Measurements from ENCODE around the gene C14orf180.
"Not testable (repeated sequence)": the region's sequence is repeated elsewhere in the genome, so short reads cannot be mapped to it uniquely, and the experiment has no call there.

Gene C14orf180

GRCh38 chr14:104578321-104578720, 1.2 kb upstream of the C14orf180 start:
- no peak for DNase-seq (ENCODE audit: low read depth in 2 of 2)

DNA sequence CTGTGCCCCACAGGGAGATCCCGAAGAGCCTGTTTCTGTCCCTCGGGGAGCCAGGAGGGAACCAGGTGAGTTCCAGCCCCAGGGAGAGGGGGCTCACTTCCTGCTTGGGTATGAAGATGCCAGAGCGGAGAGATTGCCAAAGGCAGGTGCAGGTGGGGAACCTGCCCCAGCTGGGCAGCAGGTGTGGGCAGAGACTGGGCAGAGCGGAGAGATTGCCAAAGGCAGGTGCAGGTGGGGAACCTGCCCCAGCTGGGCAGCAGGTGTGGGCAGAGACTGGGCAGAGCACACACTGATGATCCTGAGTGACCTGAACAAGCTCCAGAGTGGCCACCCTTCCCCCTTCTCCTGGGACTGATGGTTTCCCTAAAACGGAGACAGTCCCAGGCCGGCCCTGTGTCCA, 375 bp downstream of the C14orf180 start:
- DNase-seq (ENCODE audit: low read depth in 2 of 2) = not testable (repeated sequence)

GRCh38 chr14:104580961-104581360, 1.4 kb downstream of the C14orf180 start:
- no peak for DNase-seq (ENCODE audit: low read depth in 2 of 2)

GRCh38 chr14:104581521-104581920, 2.0 kb downstream of the C14orf180 start:
- DNase-seq (ENCODE audit: low read depth in 2 of 2) = no peak

DNA sequence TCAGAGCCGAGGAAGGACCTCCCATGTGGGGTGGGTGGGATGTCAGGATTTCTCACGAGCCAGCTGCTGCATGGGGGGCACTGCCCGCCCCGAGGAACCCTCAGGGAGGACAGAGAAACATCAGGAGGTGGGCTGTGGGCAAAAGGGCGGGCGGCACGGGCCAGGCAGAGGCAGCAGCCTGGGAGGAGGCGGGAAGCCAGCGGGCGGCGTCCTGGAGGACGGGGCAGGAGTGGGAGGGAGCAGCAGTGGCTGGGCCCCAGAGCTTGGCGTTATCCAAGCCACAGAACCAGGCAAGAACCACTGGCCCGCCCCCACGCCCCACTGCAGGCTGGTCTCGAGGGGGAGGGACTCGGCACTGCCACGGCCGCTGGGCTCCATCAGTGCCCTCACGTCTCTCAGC, 2.4 kb downstream of the C14orf180 start:
- no peak for DNase-seq (ENCODE audit: low read depth in 2 of 2)

DNA sequence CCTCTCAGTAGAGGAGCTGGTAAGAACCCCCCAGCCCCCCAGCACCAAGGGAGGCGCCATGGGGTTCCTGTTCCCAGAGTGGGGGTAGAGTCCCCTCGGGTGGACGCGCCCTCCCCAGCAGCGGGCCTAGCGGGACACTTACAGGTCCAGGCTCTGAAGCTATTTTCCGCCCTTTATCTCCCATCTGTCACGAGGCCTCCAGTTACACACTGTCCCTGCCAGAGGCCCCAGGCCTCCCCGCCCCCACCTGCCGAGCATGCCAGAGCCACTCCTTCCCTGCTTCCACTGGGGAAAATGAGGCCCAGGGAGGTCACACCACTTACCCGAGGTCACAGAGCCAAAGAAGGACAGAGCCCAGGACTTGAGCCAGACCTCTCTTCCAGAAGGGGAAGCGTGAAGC, 3.1 kb downstream of the C14orf180 start:
- no peak for DNase-seq (ENCODE audit: low read depth in 2 of 2)

DNA sequence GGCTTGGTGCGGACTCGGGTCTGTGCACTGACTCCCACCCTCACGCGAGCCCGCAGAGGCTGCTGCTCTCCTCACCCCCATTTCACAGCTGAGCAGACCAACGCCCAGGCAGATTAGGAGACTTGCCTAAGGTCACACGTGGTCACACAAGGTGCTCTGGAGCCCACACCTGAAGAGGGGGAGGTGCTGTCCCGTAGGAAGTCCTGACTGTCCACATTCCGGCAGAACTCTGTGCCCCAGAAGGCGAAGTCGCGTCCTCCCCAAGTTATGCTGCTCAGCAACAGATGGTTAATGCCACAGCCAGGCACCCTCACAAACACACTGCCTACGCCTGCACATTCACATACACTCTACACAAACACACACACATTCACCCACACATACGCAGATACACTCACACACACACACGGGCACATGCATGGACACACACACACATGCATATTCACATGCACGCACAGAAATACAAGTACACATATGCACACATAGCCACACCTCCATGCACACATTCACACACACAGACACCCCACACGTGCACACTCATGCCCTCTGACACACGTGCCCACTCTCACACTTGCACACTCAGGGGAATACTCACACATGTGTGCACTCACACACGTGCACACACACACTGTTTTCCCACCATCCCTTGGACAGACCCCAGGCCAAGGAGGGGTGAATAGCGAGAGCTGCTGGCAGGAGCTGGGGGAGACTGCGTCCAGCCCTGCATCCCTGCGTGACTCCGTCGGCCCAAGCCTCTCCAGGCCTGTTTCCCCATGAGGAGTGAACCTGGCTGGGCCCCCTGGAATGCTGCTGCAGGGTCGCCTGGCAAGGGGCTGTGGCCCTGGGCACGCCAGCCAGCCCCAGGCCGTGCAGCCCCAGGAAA, 4.1 kb downstream of the C14orf180 start:
- DNase-seq (ENCODE audit: low read depth in 2 of 2) = no peak

DNA sequence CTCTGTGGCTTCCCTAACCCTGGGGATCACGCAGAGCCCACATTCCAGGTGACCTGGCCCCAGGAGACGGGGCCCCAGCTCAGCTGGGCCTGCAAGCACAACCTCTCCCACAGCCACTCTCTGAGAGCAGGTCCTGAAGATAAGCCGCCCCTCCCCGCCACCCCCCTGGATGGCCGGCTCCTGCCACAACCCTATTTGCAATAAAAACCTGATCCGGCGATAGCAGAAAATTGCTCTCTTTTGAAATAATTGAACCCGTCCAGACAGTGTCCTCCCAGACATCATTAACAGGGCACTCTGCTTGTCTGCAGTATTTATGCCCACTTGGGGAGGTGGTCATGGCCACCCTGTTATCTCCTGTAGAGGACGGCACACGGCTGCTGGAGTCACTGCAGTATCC, 5.0 kb downstream of the C14orf180 start:
- no peak for DNase-seq (ENCODE audit: low read depth in 2 of 2)

- DNase-seq (ENCODE audit: low read depth in 2 of 2) = no peak
These were observed 6.6 kb downstream of the C14orf180 start for GRCh38 chr14:104585966-104586697.

- no peak for DNase-seq (ENCODE audit: low read depth in 2 of 2)
These were observed 7.5 kb downstream of the C14orf180 start for GRCh38 chr14:104586832-104587620.

DNA sequence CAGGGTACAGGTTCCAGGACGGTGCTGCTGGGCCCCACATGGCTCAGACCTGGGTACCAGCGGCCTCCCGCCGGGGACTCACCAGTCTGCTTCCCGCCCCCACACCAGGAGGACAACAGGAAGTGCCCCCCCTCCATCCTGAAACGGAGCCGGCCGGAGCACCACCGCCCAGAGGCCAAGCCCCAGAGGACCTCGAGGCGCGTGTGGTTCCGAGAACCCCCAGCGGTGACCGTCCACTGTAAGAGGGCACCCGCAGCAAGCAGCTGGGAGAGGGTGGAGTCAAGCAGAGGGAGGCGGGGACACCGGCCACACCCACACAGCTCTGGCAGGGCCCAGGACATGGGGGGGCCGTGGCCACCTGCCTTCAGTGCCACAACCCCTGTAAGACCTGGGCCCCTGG, 8.1 kb downstream of the C14orf180 start:
- no peak for DNase-seq (ENCODE audit: low read depth in 2 of 2)

- DNase-seq (ENCODE audit: low read depth in 2 of 2) = no peak
These were observed 8.7 kb downstream of the C14orf180 start for GRCh38 chr14:104588066-104588857.

GRCh38 chr14:104589338-104590195, 10.0 kb downstream of the C14orf180 start:
- no peak for DNase-seq (ENCODE audit: low read depth in 2 of 2)

GRCh38 chr14:104590240-104590965, 10.8 kb downstream of the C14orf180 start:
- DNase-seq (ENCODE audit: low read depth in 2 of 2) = no peak

- no peak for DNase-seq (ENCODE audit: low read depth in 2 of 2)
These were observed 11.5 kb downstream of the C14orf180 start for GRCh38 chr14:104591031-104591430.

DNA sequence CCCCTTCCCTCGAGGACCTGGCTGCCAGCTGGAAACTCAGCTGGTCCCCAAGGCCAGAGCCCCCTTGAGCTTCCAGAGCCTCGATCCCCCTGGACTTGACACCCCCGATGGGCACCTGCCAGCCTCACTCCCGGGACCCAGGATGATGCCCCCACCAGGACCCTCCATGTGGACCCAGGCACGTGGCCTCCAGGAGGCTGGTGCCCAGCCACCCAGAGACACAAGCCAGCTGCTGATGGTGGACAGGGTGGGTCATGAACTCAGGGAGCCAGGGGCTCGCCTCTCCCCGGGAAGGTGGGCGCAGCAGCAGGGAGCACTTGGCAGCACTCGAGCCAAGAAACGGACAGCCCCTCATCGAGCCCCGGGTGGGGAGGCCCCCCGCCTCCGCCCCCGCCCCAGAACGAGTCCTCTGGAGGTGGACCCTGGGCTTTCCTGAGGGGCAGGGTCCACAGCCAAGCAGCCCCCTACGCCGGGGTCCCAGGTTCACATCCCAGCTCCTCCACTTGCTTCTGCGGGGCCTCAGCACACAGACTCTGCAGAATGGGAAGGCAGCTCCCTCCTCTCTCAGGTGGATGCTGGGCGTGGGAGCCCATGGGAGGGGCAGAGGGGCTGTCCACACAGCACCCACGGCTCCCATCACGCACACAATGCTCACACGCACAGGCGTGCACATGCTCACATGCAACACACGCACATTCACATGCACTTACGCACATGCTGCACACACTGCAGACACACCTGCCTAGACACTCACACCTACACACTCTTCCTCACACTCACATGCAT, 12.1 kb downstream of the C14orf180 start:
- no peak for DNase-seq (ENCODE audit: low read depth in 2 of 2)

DNA sequence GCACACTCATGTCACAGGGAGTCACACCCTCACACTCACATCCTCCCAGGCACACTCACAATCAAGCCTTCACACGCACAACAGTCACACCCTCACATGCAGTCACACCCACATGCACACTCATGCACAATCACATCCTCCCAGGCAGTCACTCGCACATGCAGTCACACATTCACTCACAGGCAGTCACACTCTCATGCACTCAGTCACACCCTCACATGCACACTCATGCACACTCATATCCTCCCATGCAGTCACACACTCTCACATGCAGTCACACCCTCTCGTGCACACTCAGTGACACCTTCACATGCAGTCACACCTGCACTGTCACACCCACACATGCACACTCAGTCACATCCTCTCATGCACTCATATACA, 12.7 kb downstream of the C14orf180 start:
- no peak for DNase-seq (ENCODE audit: low read depth in 2 of 2)

DNA sequence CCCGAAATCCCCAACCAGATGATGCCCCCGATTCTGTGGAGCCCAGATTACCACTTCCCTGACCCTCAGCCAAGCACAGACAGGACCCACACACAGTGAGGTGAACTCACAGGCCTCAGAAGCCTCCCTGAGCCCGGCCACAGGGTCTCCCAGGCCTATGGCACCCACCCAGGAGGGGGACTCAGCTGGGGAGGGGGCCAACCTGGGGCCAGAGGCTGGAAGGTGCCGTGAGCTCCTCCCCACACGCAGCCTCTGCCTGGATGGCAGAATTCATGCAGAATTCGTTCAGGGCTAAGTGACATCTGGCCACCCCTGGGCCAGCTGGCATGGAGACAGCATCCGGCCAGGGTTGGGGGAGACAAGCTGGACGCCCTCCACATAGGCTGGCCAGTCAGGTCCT, 13.2 kb downstream of the C14orf180 start:
- DNase-seq (ENCODE audit: low read depth in 2 of 2) = no peak

GRCh38 chr14:104593241-104593701, 13.7 kb downstream of the C14orf180 start:
- no peak for DNase-seq (ENCODE audit: low read depth in 2 of 2)

All from stimulated activated CD8-positive, alpha-beta memory T cell treated with anti-CD3 and anti-CD28 coated beads, Interleukin-2, amount 100 ng/mL, for 48 hours (primary cell).